ENCODE data around the gene PKMYT1. TPM values are rescaled to one million over a fixed set of nuclear protein-coding genes. Genes with fewer than 3 reads are reported as not detected.

PKMYT1 gene
- total and polyA plus RNA-seq, 3 donors from 2014 or later: 76.4 to 146 (median 119) TPM

- WGBS, 2 donors: 55 to 69% methylated on average over 21 to 26 of the region's 26 CpGs
- Histone ChIP-seq H3K9me3 (no peaks in the 10 kb centered on the region), H3K4me3 (no peak overlapping the region), H3K27me3 (no peaks in the 10 kb centered on the region), H3K36me3 (ENCODE audit: low read depth, missing control alignments) (no peaks in the 10 kb centered on the region), H3K27ac (no peak overlapping the region), H3K4me1 (no peaks in the 10 kb centered on the region)
- no peak for DNase-seq
- TF ChIP-seq CTCF (IDR thresholded peaks at IDR 0.05) (no peak), POLR2A (IDR thresholded peaks at IDR 0.05) (no peak)
- intact Hi-C loops (cut with DNase I; ENCODE audit: low total_unique reads): no loop called here
Observed at GRCh38 chr16:2954656-2955381, 25.4 kb downstream of the PKMYT1 start.

GRCh38 chr16:2953706-2954627 lies 26.3 kb downstream of the PKMYT1 start:
- Histone ChIP-seq H3K4me1 (no peaks in the 10 kb centered on the region), H3K9me3 (no peaks in the 10 kb centered on the region), H3K4me3 (no peak overlapping the region), H3K27ac (no peak overlapping the region), H3K27me3 (no peaks in the 10 kb centered on the region), H3K36me3 (ENCODE audit: low read depth, missing control alignments) (no peaks in the 10 kb centered on the region)
- intact Hi-C loops (cut with DNase I; ENCODE audit: low total_unique reads): no loop called here
- WGBS, 2 donors: 60 to 70% methylated on average over 19 to 31 of the region's 31 CpGs
- DNase-seq: no peak
- no peak for TF ChIP-seq CTCF (IDR thresholded peaks at IDR 0.05)
- no peak for TF ChIP-seq POLR2A (IDR thresholded peaks at IDR 0.05)

- H3K4me1 ChIP-seq: no peaks in the 10 kb centered on the region
- no peak overlapping the region for H3K27ac ChIP-seq
- no peak for DNase-seq
- no peaks in the 10 kb centered on the region for H3K9me3 ChIP-seq
- intact Hi-C loops (cut with DNase I; ENCODE audit: low total_unique reads): no loop called here
- no peak overlapping the region for H3K4me3 ChIP-seq
- TF ChIP-seq CTCF (IDR thresholded peaks at IDR 0.05) (no peak), POLR2A (IDR thresholded peaks at IDR 0.05) (no peak)
- H3K36me3 ChIP-seq (ENCODE audit: low read depth, missing control alignments): no peaks in the 10 kb centered on the region
- WGBS, 2 donors: 79 to 86% methylated on average over 10 to 11 of the region's 11 CpGs
- H3K27me3 ChIP-seq: no peaks in the 10 kb centered on the region
Observed at GRCh38 chr16:2952679-2953078, 27.6 kb downstream of the PKMYT1 start.

GRCh38 chr16:2950773-2951172 lies 29.5 kb downstream of the PKMYT1 start:
- intact Hi-C loops (cut with DNase I; ENCODE audit: low total_unique reads): no loop called here
- no peak for DNase-seq
- H3K4me3 ChIP-seq: no peak overlapping the region
- WGBS, 2 donors: 87 to 90% methylated on average over 12 to 16 of the region's 16 CpGs
- H3K27me3 ChIP-seq: no peaks in the 10 kb centered on the region
- no peak for TF ChIP-seq POLR2A (IDR thresholded peaks at IDR 0.05)
- TF ChIP-seq CTCF (IDR thresholded peaks at IDR 0.05): no peak
- H3K9me3 ChIP-seq: no peaks in the 10 kb centered on the region
- H3K36me3 ChIP-seq (ENCODE audit: low read depth, missing control alignments): no peaks in the 10 kb centered on the region
- H3K27ac ChIP-seq: no peak overlapping the region
- H3K4me1 ChIP-seq: no peaks in the 10 kb centered on the region

All from testis (tissue), 3 donors.